ENCODE results near the gene CYTH1. TPM values are rescaled to one million over a fixed set of nuclear protein-coding genes. Genes with fewer than 3 reads are reported as not detected.

Gene CYTH1, protein sequence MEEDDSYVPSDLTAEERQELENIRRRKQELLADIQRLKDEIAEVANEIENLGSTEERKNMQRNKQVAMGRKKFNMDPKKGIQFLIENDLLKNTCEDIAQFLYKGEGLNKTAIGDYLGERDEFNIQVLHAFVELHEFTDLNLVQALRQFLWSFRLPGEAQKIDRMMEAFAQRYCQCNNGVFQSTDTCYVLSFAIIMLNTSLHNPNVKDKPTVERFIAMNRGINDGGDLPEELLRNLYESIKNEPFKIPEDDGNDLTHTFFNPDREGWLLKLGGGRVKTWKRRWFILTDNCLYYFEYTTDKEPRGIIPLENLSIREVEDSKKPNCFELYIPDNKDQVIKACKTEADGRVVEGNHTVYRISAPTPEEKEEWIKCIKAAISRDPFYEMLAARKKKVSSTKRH
- 100 to 1,000 TPM; 137 to 138 TPM for total RNA-seq

DNA sequence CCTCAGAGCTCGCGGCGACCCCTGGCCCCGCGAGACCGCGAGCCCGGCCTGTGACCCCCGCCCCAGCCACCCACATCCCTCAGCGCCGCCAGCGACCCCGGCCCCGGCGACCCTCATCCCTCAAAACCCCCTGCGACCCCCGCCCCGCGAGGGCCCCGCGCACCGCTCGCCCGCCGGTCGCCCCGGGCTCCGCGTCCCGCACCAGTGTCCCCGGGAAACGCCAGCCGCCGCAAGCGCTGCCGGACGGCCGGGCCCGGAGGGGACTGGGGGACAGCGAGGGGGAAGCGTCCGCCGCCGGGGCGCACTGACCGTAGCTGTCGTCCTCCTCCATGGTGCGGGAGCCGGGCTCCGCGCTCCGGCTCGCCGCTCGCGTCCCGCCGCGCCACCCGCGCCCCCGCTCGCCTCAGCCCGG lies at the start of gene CYTH1:
TSS of gene CYTH1 (minus strand) at position 381 of the 412 bp plus-strand sequence. CDS start at position 331, 50 bp downstream.
- no peak for ATAC-seq
- no peak for DNase-seq
- Mint-ChIP-seq H3K4me3 (peak within 1 kb of the TSS; percentile 81), H3K9me3 (ENCODE audit: insufficient read depth) (no peaks in the 10 kb centered on the region), H3K36me3 (ENCODE audit: low read depth) (peaks cover 18% of the 10 kb centered on the region), H3K4me1 (ENCODE audit: low read depth) (peaks cover 54% of the 10 kb centered on the region), H3K27me3 (ENCODE audit: low read depth) (no peaks in the 10 kb centered on the region), H3K27ac (peak within 1 kb of the TSS; percentile 95)
- CTCF ChIA-PET: interaction anchor here (1.0 to 1.5 kb wide), 2 partner anchors 45 to 190 kb away, joined by 3 read pairs; no protein-coding TSS in a partner anchor
- POLR2A ChIA-PET: interaction anchor here (1.1 to 3.2 kb wide), 6 partner anchors 11 to 46 kb away, joined by 4 to 39 read pairs (median 6); no protein-coding TSS in a partner anchor

DNA sequence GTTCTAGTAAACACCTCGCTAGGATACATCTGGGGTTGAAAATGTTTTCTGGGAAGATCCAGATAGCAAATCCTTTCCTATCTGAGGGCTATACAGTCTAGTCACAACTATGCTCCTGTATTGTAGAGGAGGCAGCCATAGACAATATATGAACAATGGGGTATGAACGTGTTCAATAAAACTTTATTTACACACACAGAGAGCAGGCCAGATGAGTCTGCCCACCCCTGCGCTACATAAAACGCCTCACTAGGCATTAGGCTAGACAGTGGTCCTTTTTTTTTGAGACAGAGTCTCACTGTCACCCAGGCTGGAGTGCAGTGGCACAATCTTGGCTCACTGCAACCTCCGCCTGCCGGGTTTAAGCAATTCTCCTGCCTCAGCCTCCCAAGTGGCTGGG lies 47.4 kb upstream of the CYTH1 start:
- Mint-ChIP-seq H3K27ac (no peak overlapping the region), H3K4me3 (no peak overlapping the region), H3K27me3 (ENCODE audit: low read depth) (no peaks in the 10 kb centered on the region), H3K4me1 (ENCODE audit: low read depth) (peaks cover 5% of the 10 kb centered on the region), H3K36me3 (ENCODE audit: low read depth) (peaks cover 74% of the 10 kb centered on the region), H3K9me3 (ENCODE audit: insufficient read depth) (no peaks in the 10 kb centered on the region)
- ChIA-PET POLR2A (no interaction called here), CTCF (no interaction called here)
- ATAC-seq (no peak), DNase-seq (no peak)

DNA sequence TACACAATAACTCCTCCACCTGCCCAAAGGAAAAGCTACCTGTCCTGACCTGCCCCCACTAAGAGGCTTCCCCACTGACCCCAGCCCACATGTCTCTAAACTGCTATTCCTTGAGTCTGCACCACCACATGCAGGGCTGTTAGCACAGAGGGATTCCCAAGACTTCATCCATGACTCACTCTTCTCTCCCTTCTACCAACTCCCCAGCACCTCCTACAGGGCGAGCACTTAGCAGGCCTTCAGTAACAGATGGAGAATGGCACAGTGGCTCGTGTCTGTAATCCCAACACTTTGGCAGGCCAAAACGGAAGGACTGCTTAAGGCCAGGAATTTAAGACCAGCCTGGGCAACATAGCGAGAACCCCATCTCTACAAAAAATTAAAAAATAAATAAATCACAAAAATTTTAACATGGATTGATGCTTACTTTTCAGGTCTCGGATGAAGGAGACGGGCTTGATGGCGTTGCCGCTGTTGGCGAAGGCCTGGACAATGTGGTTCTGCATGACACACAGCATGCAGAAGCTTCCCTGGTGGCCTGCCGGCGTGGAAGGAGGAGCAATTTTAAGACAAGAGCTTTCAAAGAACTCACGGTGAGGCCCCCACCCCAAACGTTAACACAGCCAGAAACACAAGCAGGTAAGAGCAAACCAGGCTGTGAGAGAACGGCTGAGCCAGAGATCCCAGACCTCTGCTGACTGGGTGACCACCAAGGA lies 46.6 kb upstream of the CYTH1 start:
- ChIA-PET CTCF (interaction anchor here (1.6 kb wide), 1 partner anchor 9 kb away, joined by 10 read pairs; no protein-coding TSS in a partner anchor), POLR2A (interaction anchor here (0.9 kb wide), 1 partner anchor 10 kb away, joined by 3 read pairs; no protein-coding TSS in a partner anchor)
- peaks cover 8% of the 10 kb centered on the region for H3K4me1 Mint-ChIP-seq (ENCODE audit: low read depth)
- H3K27ac Mint-ChIP-seq: peak overlapping the region; percentile 10
- H3K27me3 Mint-ChIP-seq (ENCODE audit: low read depth): no peaks in the 10 kb centered on the region
- no peak for DNase-seq
- no peak overlapping the region for H3K4me3 Mint-ChIP-seq
- no peak for ATAC-seq
- no peaks in the 10 kb centered on the region for H3K9me3 Mint-ChIP-seq (ENCODE audit: insufficient read depth)
- peaks cover 75% of the 10 kb centered on the region for H3K36me3 Mint-ChIP-seq (ENCODE audit: low read depth)

DNA sequence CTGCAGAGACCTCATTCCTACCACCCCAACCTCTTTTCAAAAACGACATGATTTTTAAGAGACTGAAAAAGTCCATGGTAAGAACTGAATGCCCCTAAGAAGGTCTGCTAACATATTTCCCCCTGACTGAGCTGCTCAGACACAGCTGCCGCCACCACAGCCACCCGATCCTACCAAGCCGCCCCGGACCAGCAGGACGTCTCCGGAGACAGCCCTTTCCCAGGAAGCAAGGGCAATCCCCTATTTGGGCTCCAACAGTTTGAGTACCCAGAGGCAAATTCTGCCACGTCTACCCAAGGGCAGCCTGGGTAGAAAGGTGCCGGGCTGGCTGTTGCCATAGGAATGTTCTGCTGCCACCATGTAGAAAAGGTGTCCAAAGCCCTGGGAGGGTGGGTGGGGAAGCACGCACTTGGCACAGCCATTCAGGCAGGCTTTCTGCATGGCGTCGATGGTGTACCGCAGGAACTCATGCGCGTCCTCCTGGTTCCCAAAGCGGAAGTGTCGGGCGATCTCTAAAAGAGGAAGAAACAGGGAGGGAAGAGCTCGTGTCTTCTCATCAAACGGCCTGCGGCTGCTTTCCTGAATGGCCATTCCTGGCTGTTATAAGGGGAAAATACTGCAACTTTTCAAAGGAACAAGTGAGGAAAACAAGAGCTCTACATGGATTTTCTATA lies 44.9 kb upstream of the CYTH1 start:
- H3K9me3 Mint-ChIP-seq (ENCODE audit: insufficient read depth): no peaks in the 10 kb centered on the region
- no peaks in the 10 kb centered on the region for H3K27me3 Mint-ChIP-seq (ENCODE audit: low read depth)
- no peak for DNase-seq
- H3K36me3 Mint-ChIP-seq (ENCODE audit: low read depth): peaks cover 76% of the 10 kb centered on the region
- no peak overlapping the region for H3K4me3 Mint-ChIP-seq
- POLR2A ChIA-PET: interaction anchor here (1.4 kb wide), 1 partner anchor 15 kb away, joined by 3 read pairs; no protein-coding TSS in a partner anchor
- ATAC-seq: no peak
- H3K27ac Mint-ChIP-seq: peak overlapping the region; percentile 16
- CTCF ChIA-PET: interaction anchor here (1.6 kb wide), 1 partner anchor 8 kb away, joined by 10 read pairs; no protein-coding TSS in a partner anchor
- peaks cover 20% of the 10 kb centered on the region for H3K4me1 Mint-ChIP-seq (ENCODE audit: low read depth)

DNA sequence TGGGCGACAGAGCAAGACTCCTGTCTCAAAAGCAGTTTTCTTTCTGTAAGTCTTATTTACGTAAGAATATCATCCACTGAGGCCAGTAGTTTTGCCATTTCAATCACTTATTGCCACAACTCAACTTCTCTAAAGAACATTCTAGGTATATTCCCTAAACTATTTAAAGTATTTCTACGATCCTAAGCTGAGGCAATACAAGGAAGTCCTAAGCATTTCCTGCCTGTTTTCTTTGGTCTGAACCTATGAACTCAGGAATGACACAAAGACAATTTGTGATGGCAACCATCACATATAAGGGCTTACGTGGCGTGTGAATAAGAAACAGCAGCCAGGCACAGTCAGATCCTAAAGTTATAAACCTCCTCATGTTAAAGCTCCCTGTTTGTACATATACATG lies 44.3 kb upstream of the CYTH1 start:
- no peaks in the 10 kb centered on the region for H3K9me3 Mint-ChIP-seq (ENCODE audit: insufficient read depth)
- H3K36me3 Mint-ChIP-seq (ENCODE audit: low read depth): peaks cover 76% of the 10 kb centered on the region
- DNase-seq: no peak
- H3K4me3 Mint-ChIP-seq: no peak overlapping the region
- CTCF ChIA-PET: no interaction called here
- H3K27ac Mint-ChIP-seq: no peak overlapping the region
- H3K4me1 Mint-ChIP-seq (ENCODE audit: low read depth): peaks cover 22% of the 10 kb centered on the region
- POLR2A ChIA-PET: interaction anchor here (1.4 kb wide), 1 partner anchor 15 kb away, joined by 3 read pairs; no protein-coding TSS in a partner anchor
- H3K27me3 Mint-ChIP-seq (ENCODE audit: low read depth): no peaks in the 10 kb centered on the region
- ATAC-seq: no peak

DNA sequence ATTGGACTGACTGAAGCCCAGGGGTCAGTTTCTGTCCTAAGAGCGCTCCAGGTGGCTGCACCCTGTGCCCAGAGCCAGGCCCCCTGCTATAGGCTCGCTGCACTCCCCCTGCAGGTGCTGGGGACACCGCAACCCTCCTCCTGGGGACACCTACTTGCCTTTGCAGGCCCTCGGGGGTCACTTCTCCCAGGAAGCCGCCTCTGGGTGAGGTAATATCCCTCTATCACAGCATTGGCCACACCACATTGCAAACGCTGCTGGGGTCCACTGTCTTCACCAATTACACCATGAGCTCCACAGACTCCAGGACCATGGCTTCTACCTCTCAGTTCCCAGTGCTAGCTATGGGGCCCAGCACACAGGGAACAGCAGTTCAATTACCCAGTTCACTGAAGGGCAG lies 43.6 kb upstream of the CYTH1 start:
- no peaks in the 10 kb centered on the region for H3K9me3 Mint-ChIP-seq (ENCODE audit: insufficient read depth)
- CTCF ChIA-PET: no interaction called here

DNA sequence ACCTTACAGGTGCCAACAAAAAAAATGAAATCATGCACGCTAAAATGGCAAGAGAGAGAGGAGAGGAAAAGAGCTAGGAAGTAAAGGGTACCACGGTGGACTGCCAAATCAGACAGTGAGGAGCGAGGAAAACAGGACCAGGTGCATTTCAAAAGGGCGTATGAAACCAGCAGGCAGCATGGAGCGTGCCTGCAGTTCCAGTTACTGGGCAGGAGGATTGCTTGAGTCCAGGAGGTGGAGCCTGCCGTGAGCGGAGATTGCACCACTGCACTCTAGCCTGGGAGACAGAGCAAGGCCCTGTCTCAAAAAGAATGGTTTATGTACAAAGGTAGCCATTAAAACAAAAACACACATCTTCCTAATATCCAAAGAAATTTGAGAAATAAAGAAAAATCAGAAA lies 42.2 kb upstream of the CYTH1 start:
- Mint-ChIP-seq H3K4me3 (no peak overlapping the region), H3K27ac (peak overlapping the region; percentile 54), H3K36me3 (ENCODE audit: low read depth) (peaks cover 83% of the 10 kb centered on the region), H3K27me3 (ENCODE audit: low read depth) (no peaks in the 10 kb centered on the region), H3K9me3 (ENCODE audit: insufficient read depth) (no peaks in the 10 kb centered on the region), H3K4me1 (ENCODE audit: low read depth) (peaks cover 40% of the 10 kb centered on the region)
- DNase-seq: no peak
- ChIA-PET POLR2A (interaction anchor here (0.6 kb wide), 1 partner anchor 92 kb away, joined by 3 read pairs; no protein-coding TSS in a partner anchor), CTCF (no interaction called here)
- ATAC-seq: no peak

More for the DNA sequence above, 43.6 kb upstream of the CYTH1 start:
- POLR2A ChIA-PET: interaction anchor here (1.4 kb wide), 1 partner anchor 16 kb away, joined by 3 read pairs; no protein-coding TSS in a partner anchor
- peaks cover 27% of the 10 kb centered on the region for H3K4me1 Mint-ChIP-seq (ENCODE audit: low read depth)
- DNase-seq (no peak), ATAC-seq (no peak)
- H3K4me3 Mint-ChIP-seq: no peak overlapping the region
- H3K36me3 Mint-ChIP-seq (ENCODE audit: low read depth): peaks cover 78% of the 10 kb centered on the region
- no peaks in the 10 kb centered on the region for H3K27me3 Mint-ChIP-seq (ENCODE audit: low read depth)
- peak overlapping the region; percentile 41 for H3K27ac Mint-ChIP-seq

DNA sequence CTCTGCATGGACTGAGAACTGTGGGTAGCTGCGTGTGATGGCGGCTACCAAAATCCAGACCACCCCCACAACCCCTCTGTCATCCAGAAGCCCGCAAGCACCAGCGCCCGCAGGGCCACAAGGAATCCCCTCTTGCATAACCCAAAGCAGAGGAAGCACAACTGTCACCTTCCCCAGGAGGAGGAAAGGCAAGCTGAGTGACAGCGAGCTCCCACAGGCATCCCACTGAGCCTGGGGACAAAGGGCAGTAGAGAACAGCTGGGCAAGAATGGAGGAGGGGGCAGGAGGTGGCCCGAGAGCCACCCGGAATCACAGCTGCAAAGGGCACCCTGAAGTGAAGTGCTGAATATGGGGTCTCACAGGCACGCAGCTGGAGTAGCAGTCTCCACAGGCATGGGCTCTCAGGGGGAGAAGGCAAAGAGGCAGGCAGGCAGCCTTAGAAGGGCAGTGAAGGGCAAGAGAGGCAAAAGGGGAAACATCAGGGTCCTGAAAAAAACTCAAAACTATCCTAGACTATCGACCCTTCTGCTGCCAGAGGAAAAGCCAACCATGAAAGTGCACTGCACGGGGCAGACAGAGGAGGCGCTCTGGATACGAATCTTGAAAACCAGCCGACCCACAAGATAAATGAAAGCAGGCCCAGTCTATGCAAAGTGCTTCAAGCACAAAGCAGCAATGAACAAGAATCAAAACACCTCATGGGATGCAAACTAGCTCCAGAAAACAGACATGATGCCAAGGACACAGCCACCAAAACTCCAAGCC lies 41.4 kb upstream of the CYTH1 start:
- ChIA-PET CTCF (no interaction called here), POLR2A (interaction anchor here (1.3 kb wide), 1 partner anchor 14 kb away, joined by 3 read pairs; no protein-coding TSS in a partner anchor)
- H3K27me3 Mint-ChIP-seq (ENCODE audit: low read depth): no peaks in the 10 kb centered on the region
- peaks cover 48% of the 10 kb centered on the region for H3K4me1 Mint-ChIP-seq (ENCODE audit: low read depth)
- DNase-seq (no peak), ATAC-seq (no peak)
- no peaks in the 10 kb centered on the region for H3K9me3 Mint-ChIP-seq (ENCODE audit: insufficient read depth)
- H3K4me3 Mint-ChIP-seq: no peak overlapping the region
- H3K36me3 Mint-ChIP-seq (ENCODE audit: low read depth): peaks cover 85% of the 10 kb centered on the region
- peak overlapping the region; percentile 83 for H3K27ac Mint-ChIP-seq

DNA sequence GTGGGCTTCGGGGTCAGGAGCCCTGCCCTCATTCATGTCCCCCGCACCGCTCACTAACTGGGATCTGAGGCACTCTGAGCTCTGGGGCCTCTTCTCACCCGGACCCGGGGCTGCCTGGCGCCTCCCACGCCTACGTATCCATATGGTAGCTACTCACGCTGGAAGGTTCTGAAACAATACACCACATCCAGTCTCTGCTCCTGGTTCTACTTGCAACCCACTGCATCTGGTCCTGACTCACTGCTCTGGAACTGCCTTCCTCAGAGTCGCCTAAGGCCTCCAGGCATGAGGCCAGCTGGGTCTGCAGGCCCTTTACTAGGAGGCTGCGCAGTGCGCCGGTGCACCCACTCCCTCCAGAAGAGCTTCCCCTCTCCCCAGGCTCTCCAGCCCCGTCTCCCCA lies 40.5 kb upstream of the CYTH1 start:
- POLR2A ChIA-PET: interaction anchor here (1.3 kb wide), 1 partner anchor 15 kb away, joined by 3 read pairs; no protein-coding TSS in a partner anchor
- no peaks in the 10 kb centered on the region for H3K27me3 Mint-ChIP-seq (ENCODE audit: low read depth)
- peaks cover 57% of the 10 kb centered on the region for H3K4me1 Mint-ChIP-seq (ENCODE audit: low read depth)
- DNase-seq: no peak
- CTCF ChIA-PET: no interaction called here
- no peaks in the 10 kb centered on the region for H3K9me3 Mint-ChIP-seq (ENCODE audit: insufficient read depth)
- no peak for ATAC-seq
- H3K36me3 Mint-ChIP-seq (ENCODE audit: low read depth): peaks cover 78% of the 10 kb centered on the region
- H3K27ac Mint-ChIP-seq: peak overlapping the region; percentile 83
- H3K4me3 Mint-ChIP-seq: no peak overlapping the region

DNA sequence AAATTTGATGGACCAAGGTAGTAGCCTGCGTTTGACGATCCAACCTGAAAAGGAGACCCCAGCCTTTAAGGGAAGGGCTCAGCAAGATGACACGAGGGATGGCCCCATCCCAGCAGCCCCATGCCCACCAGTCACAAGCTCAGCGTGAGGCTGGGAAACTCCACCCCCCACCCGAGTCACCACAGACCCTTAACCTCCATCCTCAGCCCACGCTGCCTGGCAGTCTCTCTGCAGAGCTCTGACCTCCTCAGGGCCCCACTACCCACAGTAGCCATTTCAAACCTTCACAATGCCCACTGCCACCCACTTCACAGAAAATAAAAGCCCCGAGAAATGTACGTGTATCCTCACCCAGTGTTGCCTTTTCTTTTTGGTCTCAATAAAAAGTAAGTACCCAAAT lies 39.9 kb upstream of the CYTH1 start:
- ATAC-seq: no peak
- ChIA-PET CTCF (no interaction called here), POLR2A (interaction anchor here (1.3 kb wide), 1 partner anchor 15 kb away, joined by 3 read pairs; no protein-coding TSS in a partner anchor)
- Mint-ChIP-seq H3K9me3 (ENCODE audit: insufficient read depth) (no peaks in the 10 kb centered on the region), H3K4me3 (no peak overlapping the region), H3K27ac (peak overlapping the region; percentile 65), H3K4me1 (ENCODE audit: low read depth) (peaks cover 63% of the 10 kb centered on the region), H3K36me3 (ENCODE audit: low read depth) (peaks cover 79% of the 10 kb centered on the region), H3K27me3 (ENCODE audit: low read depth) (no peaks in the 10 kb centered on the region)
- no peak for DNase-seq

DNA sequence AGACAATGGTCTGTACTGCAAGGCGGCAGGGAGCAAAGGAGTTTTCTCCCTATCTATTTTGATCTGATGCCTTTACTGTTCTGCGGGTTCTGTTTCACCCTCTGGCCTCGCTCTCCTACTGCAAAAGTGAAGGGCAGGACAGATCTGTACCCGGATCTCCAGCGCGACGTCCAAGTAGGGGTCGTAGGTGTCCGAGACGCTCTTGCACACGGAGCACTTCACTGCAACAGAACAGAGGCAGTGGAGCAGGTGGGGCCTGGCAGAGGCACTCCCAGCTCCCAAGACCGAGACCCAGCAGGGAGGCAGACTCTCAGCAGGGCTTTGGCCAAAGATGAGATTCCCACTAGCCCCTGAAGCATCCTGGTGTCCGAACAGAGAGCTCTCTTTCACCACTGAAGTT lies 38.8 kb upstream of the CYTH1 start:
- Mint-ChIP-seq H3K36me3 (ENCODE audit: low read depth) (peaks cover 78% of the 10 kb centered on the region), H3K27me3 (ENCODE audit: low read depth) (no peaks in the 10 kb centered on the region), H3K9me3 (ENCODE audit: insufficient read depth) (no peaks in the 10 kb centered on the region), H3K4me1 (ENCODE audit: low read depth) (peaks cover 68% of the 10 kb centered on the region), H3K27ac (peak overlapping the region; percentile 62), H3K4me3 (no peak overlapping the region)
- POLR2A ChIA-PET: no interaction called here
- no peak for DNase-seq
- CTCF ChIA-PET: interaction anchor here (3.3 kb wide), 1 partner anchor 23 kb away, joined by 19 read pairs; no protein-coding TSS in a partner anchor
- ATAC-seq: no peak
